NCI-H2227 (cell line): ENCODE data around the gene RPL23.

Experiments used
- DNase-seq: peaks from one replicate; lab custom pipeline; 2025; ENCODE audit not compliant: unreplicated experiment; lab: John Stamatoyannopoulos, UW

Gene RPL23

GRCh38 chr17:38799501-38800236, 53.9 kb downstream of the RPL23 start, which contains the start of gene PIP4K2B:
PIP4K2B (minus strand) TSS chr17:38799556; CDS start chr17:38799424, 132 bp downstream.
- peak; percentile 98 for DNase-seq

DNA sequence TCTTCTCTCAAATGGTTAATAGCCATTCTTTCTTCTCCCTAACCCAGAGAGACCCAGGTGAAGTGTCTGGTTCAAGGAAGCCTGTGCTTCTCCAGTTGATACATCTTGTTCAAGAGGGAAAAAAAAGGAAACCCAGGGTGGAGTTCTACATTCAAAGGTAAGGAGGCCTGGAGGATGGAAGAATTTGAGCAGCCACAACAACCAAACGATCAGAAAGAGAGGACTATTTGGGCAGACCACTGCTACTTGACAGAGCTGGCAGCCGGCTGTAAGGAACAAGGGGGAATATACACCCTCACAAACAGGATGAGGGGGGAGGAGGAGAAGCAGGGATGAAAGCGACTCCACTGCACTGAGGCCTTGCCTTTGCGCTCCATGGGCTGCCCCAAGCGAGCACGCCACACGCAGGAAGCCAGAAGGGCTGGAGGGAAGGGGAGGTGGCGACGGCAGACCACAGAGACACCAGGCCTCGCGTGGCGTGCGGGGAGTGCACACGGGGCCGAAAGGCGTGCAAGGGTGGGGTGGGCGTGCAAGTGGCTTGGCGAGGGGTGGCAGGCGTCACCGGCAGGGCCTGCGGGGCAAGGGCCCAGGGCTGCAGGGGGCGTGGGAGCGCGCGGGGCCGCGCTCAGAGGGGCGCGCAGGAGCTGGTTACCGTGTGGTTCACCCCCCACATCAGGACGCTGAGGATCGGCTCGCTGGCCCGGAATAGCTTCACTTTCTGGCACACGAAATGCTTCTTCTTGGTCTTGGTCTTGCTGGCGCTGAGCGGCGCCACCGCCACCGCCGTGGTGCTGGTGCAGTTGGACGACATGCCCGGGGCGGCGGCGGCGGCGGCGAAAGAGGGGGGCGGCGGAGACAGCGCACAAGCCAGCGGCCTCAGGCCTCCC, 54.7 kb downstream of the RPL23 start:
- peak; percentile 55 for DNase-seq
